ENCODE data around the gene PASD1. TPM values are rescaled to one million over a fixed set of nuclear protein-coding genes. Genes with fewer than 3 reads are reported as not detected.

Gene PASD1
- polyA plus RNA-seq, 1 of the 3 experiments (the other 2 are of a cell fraction), result 0.03 TPM

- ChIA-PET POLR2A (no interaction called here), CTCF (no interaction called here)
- H3K9ac ChIP-seq, result no peak overlapping the region
- H3K4me2 ChIP-seq, result no peak overlapping the region
- TF ChIP-seq RAD21 (IDR thresholded peaks at IDR 0.05; ENCODE audit: low read length), result no peak
- TF ChIP-seq MXI1 (IDR thresholded peaks at IDR 0.05; ENCODE audit: low read depth, low read length), result no peak
- no peak for TF ChIP-seq GABPA (IDR thresholded peaks at IDR 0.05; ENCODE audit: low read depth)
- TF ChIP-seq POLR2AphosphoS5 (IDR thresholded peaks at IDR 0.05; ENCODE audit: low read depth, low read length), result no peak
- no peak for TF ChIP-seq GATA2 (CRISPR knock-in tag; IDR thresholded peaks at IDR 0.05)
- no peak for TF ChIP-seq ZBTB33 (IDR thresholded peaks at IDR 0.05; ENCODE audit: borderline replicate concordance, low read depth)
- no peak for TF ChIP-seq EP300 (IDR thresholded peaks at IDR 0.05; ENCODE audit: borderline replicate concordance in 1 of 2, low read depth in 1 of 2, low read length in 1 of 2)
- TF ChIP-seq RFX5 (IDR thresholded peaks at IDR 0.05; ENCODE audit: low read length), result no peak
- TF ChIP-seq FOXM1 (IDR thresholded peaks at IDR 0.05; ENCODE audit: low read depth), result no peak
- no peak for TF ChIP-seq NFIC (IDR thresholded peaks at IDR 0.05; ENCODE audit: borderline replicate concordance)
- TF ChIP-seq REST (IDR thresholded peaks at IDR 0.05; ENCODE audit: low read depth, low read length), result no peak
- TF ChIP-seq RXRA (IDR thresholded peaks at IDR 0.05; ENCODE audit: borderline replicate concordance, low read depth), result no peak
- no peak for TF ChIP-seq FOSL2 (IDR thresholded peaks at IDR 0.05; ENCODE audit: borderline replicate concordance, low read depth)
- no peak for TF ChIP-seq SMC3 (IDR thresholded peaks at IDR 0.05; ENCODE audit: low read depth, low read length)
- no peak overlapping the region for H3K27ac ChIP-seq (ENCODE audit: low read depth in 2 of 2, low read length in 1 of 2)
- no peaks in the 10 kb centered on the region for H3K9me2 ChIP-seq
- H3K9me3 ChIP-seq, result no peaks in the 10 kb centered on the region
- H3K27me3 ChIP-seq (ENCODE audit: insufficient read depth), result peaks cover 14% of the 10 kb centered on the region
- WGBS (ENCODE audit: low lambda C conversion rate), result 6% methylated on average over 5 of the region's 7 CpGs
- no peaks in the 10 kb centered on the region for H3K79me2 ChIP-seq (ENCODE audit: insufficient read depth)
- no peaks in the 10 kb centered on the region for H3K4me1 ChIP-seq (ENCODE audit: control insufficient read depth in 1 of 2, insufficient read depth in 2 of 2, low read depth in 1 of 2, low read length in 1 of 2)
- no peak for DNase-seq
- H3K36me3 ChIP-seq (replicated peaks in 1 of 2; ENCODE audit: control insufficient read depth in 1 of 2, insufficient read depth in 2 of 2, low read length in 1 of 2), result no peaks in the 10 kb centered on the region
- H3F3A ChIP-seq (replicated peaks; ENCODE audit: insufficient read depth), result no peaks in the 10 kb centered on the region
- H4K20me1 ChIP-seq (ENCODE audit: insufficient read depth), result no peaks in the 10 kb centered on the region
- no peak overlapping the region for H2AFZ ChIP-seq (ENCODE audit: low read depth)
- no peak overlapping the region for H3K4me3 ChIP-seq (ENCODE audit: low read depth in 2 of 2, low read length in 1 of 2)
Measured at GRCh38 chrX:151702741-151703340, 139.4 kb downstream of the PASD1 start.

Measured in SK-N-SH (cell line).